AG04450 (cell line): ENCODE measurements around the gene SLC3A2. TPM values are rescaled to one million over a fixed set of nuclear protein-coding genes. Genes with fewer than 3 reads are reported as not detected.

Source experiments
- CTCF ChIA-PET: fragments of 300-600, 350-600 bp; formaldehyde crosslinking; extraction: SDS; loops from one replicate; lab custom pipeline; 2022; ENCODE audit warnings: antibody characterized with exemption, inconsistent platforms; lab: Charles Lee
- POLR2A ChIA-PET: fragments of 350-600 bp; formaldehyde crosslinking; extraction: SDS; loops from one replicate; lab custom pipeline; 2021; ENCODE audit warnings: antibody characterized with exemption, inconsistent platforms; lab: Yijun Ruan, JAX
- DNase-seq: peaks from one replicate; pipeline ENCODE4 v3.0.0-alpha.2; 2011; ENCODE audit warnings: low read depth, low spot score
- H3K27ac ChIP-seq: one replicate; pipeline ENCODE4 v1.5.1; 2012; ENCODE audit warnings: low read depth, low read length, control low read depth
- H3K27me3 ChIP-seq: one replicate; pipeline ENCODE4 v1.6.0; 2012; ENCODE audit warnings: low read length; ENCODE audit not compliant: control insufficient read depth, insufficient read depth
- H3K4me3 ChIP-seq: 2 replicates; pipeline ENCODE4 v1.5.1; 2011; ENCODE audit warnings: mild to moderate bottlenecking, low read depth, low read length, control low read depth
- H3K9me3 ChIP-seq: 2 replicates; pipeline ENCODE4 v1.5.1; 2012; ENCODE audit warnings: low read length; ENCODE audit not compliant: control insufficient read depth, insufficient read depth
- CTCF ChIP-seq: IDR thresholded peaks from 2 replicates; pipeline ENCODE4 v1.5.1; 2011; ENCODE audit warnings: low read depth, low read length, control low read depth, inconsistent platforms
- polyA plus RNA-seq: library from polyadenylated mRNA; depleted of rRNA; stranded (reverse); fragments of >200 nt; gene quantifications from 2 replicates; pipeline ENCODE4 v1.2.3, GENCODE V29; 2011

Gene SLC3A2
- polyA plus RNA-seq, 1 experiment, result 263 TPM

GRCh38 chr11:62863687-62864335 is 16.9 kb upstream of the SLC3A2 start:
- CTCF ChIA-PET, result interaction anchor here (1.1 to 3.0 kb wide), 3 partner anchors 9 to 77 kb away, joined by 3 to 23 read pairs (median 4); partner anchors contain the start of gene TMEM179B
- Histone ChIP-seq H3K9me3 (no peaks in the 10 kb centered on the region), H3K27ac (no peak overlapping the region), H3K4me3 (no peak overlapping the region), H3K27me3 (no peaks in the 10 kb centered on the region)
- DNase-seq, result no peak
- POLR2A ChIA-PET, result interaction anchor here (1.3 to 2.4 kb wide), 4 partner anchors 8 to 23 kb away, joined by 3 to 13 read pairs (median 8); partner anchors contain the start of gene SLC3A2
- TF ChIP-seq CTCF, result no peak

GRCh38 chr11:62865635-62866034 is 15.1 kb upstream of the SLC3A2 start:
- ChIA-PET POLR2A (interaction anchor here (0.6 to 3.0 kb wide), 5 partner anchors 10 to 1351 kb away, joined by 3 to 24 read pairs (median 8); partner anchors contain the start of gene SLC3A2), CTCF (interaction anchor here (0.6 to 3.0 kb wide), 9 partner anchors 9 to 170 kb away, joined by 3 to 23 read pairs (median 6); partner anchors contain the start of genes SLC3A2, TAF6L and TMEM179B)
- no peak for TF ChIP-seq CTCF
- Histone ChIP-seq H3K4me3 (no peak overlapping the region), H3K27me3 (no peaks in the 10 kb centered on the region), H3K9me3 (no peaks in the 10 kb centered on the region), H3K27ac (no peak overlapping the region)
- no peak for DNase-seq

GRCh38 chr11:62874851-62875250 is 5.8 kb upstream of the SLC3A2 start:
- Histone ChIP-seq H3K27ac (no peak overlapping the region), H3K9me3 (no peaks in the 10 kb centered on the region), H3K4me3 (no peak overlapping the region), H3K27me3 (no peaks in the 10 kb centered on the region)
- no peak for DNase-seq
- no peak for TF ChIP-seq CTCF
- POLR2A ChIA-PET, result interaction anchor here (0.7 to 3.0 kb wide), 4 partner anchors 18 to 34 kb away, joined by 3 to 19 read pairs (median 6); no protein-coding TSS in a partner anchor
- CTCF ChIA-PET, result interaction anchor here (0.7 to 1.7 kb wide), 5 partner anchors 9 to 17 kb away, joined by 3 to 6 read pairs (median 3); no protein-coding TSS in a partner anchor

GRCh38 chr11:62875698-62876478 is 4.8 kb upstream of the SLC3A2 start:
- H3K9me3 ChIP-seq, result peaks cover 2% of the 10 kb centered on the region; the same call in 1 of the 2 replicates
- no peak for DNase-seq
- H3K4me3 ChIP-seq, result no peak overlapping the region
- ChIA-PET POLR2A (interaction anchor here (0.7 to 3.0 kb wide), 4 partner anchors 19 to 34 kb away, joined by 3 to 10 read pairs (median 3); no protein-coding TSS in a partner anchor), CTCF (interaction anchor here (1.0 to 1.4 kb wide), 2 partner anchors 11 to 89 kb away, joined by 3 to 5 read pairs; no protein-coding TSS in a partner anchor)
- 0 out of 2 replicates have a peak, but pooled peaks have one; percentile 7 for TF ChIP-seq CTCF
- peak overlapping the region; percentile 11 for H3K27ac ChIP-seq
- no peaks in the 10 kb centered on the region for H3K27me3 ChIP-seq
